ENCODE results near the gene FKBP5.
"Not testable (repeated sequence)": the region's sequence is repeated elsewhere in the genome, so short reads cannot be mapped to it uniquely, and the experiment has no call there.

Gene FKBP5

GRCh38 chr6:35691027-35691824 lies 2.5 kb upstream of the FKBP5 start:
- Histone ChIP-seq H3K4me3 (ENCODE audit: low read length in 2 of 2) (no peak overlapping the region), H3K4me1 (ENCODE audit: control insufficient read depth in 2 of 2, insufficient read depth in 2 of 2, low read length in 2 of 2) (peaks cover 0 to 5% of the 10 kb centered on the region in 2 donors), H3K36me3 (ENCODE audit: control insufficient read depth in 2 of 2, insufficient read depth in 2 of 2, low read length in 2 of 2) (no peaks in the 10 kb centered on the region), H3K9me3 (ENCODE audit: control insufficient read depth in 2 of 2, low read length in 2 of 2) (no peaks in the 10 kb centered on the region), H3K27ac (ENCODE audit: low read depth in 2 of 2, low read length in 2 of 2) (peak overlapping the region in 1 of 2 donors; percentile 51), H3K27me3 (ENCODE audit: control insufficient read depth in 2 of 2, insufficient read depth in 2 of 2, low read length in 2 of 2) (no peaks in the 10 kb centered on the region), H3K9ac (ENCODE audit: low read depth in 1 of 2, low read length in 2 of 2) (no peak overlapping the region)

GRCh38 chr6:35690484-35690883 lies 1.8 kb upstream of the FKBP5 start:
- Histone ChIP-seq H3K9me3 (ENCODE audit: control insufficient read depth in 2 of 2, low read length in 2 of 2) (no peaks in the 10 kb centered on the region), H3K4me1 (ENCODE audit: control insufficient read depth in 2 of 2, insufficient read depth in 2 of 2, low read length in 2 of 2) (peaks cover 0 to 5% of the 10 kb centered on the region in 2 donors), H3K4me3 (ENCODE audit: low read length in 2 of 2) (no peak overlapping the region), H3K36me3 (ENCODE audit: control insufficient read depth in 2 of 2, insufficient read depth in 2 of 2, low read length in 2 of 2) (no peaks in the 10 kb centered on the region), H3K9ac (ENCODE audit: low read depth in 1 of 2, low read length in 2 of 2) (no peak overlapping the region), H3K27me3 (ENCODE audit: control insufficient read depth in 2 of 2, insufficient read depth in 2 of 2, low read length in 2 of 2) (no peaks in the 10 kb centered on the region), H3K27ac (ENCODE audit: low read depth in 2 of 2, low read length in 2 of 2) (no peak overlapping the region)

- H3K27ac ChIP-seq (ENCODE audit: low read depth in 2 of 2, low read length in 2 of 2); H3K9ac ChIP-seq (ENCODE audit: low read depth in 1 of 2, low read length in 2 of 2); H3K4me3 ChIP-seq (ENCODE audit: low read length in 2 of 2); H3K4me1 ChIP-seq (ENCODE audit: control insufficient read depth in 2 of 2, insufficient read depth in 2 of 2, low read length in 2 of 2); H3K36me3 ChIP-seq (ENCODE audit: control insufficient read depth in 2 of 2, insufficient read depth in 2 of 2, low read length in 2 of 2); H3K9me3 ChIP-seq (ENCODE audit: control insufficient read depth in 2 of 2, low read length in 2 of 2); H3K27me3 ChIP-seq (ENCODE audit: control insufficient read depth in 2 of 2, insufficient read depth in 2 of 2, low read length in 2 of 2): not testable (repeated sequence)
These were observed 1.3 kb upstream of the FKBP5 start for GRCh38 chr6:35690006-35690405.

GRCh38 chr6:35687658-35688604 lies 784 bp downstream of the FKBP5 start:
- peaks cover 0 to 3% of the 10 kb centered on the region in 2 donors for H3K36me3 ChIP-seq (ENCODE audit: control insufficient read depth in 2 of 2, insufficient read depth in 2 of 2, low read length in 2 of 2)
- H3K27me3 ChIP-seq (ENCODE audit: control insufficient read depth in 2 of 2, insufficient read depth in 2 of 2, low read length in 2 of 2), result no peaks in the 10 kb centered on the region
- peak overlapping the region; percentile 89 to 99 for H3K9ac ChIP-seq (ENCODE audit: low read depth in 1 of 2, low read length in 2 of 2)
- H3K9me3 ChIP-seq (ENCODE audit: control insufficient read depth in 2 of 2, low read length in 2 of 2), result no peaks in the 10 kb centered on the region
- peak overlapping the region; percentile 85 to 99 for H3K4me3 ChIP-seq (ENCODE audit: low read length in 2 of 2)
- H3K4me1 ChIP-seq (ENCODE audit: control insufficient read depth in 2 of 2, insufficient read depth in 2 of 2, low read length in 2 of 2), result peaks cover 0 to 5% of the 10 kb centered on the region in 2 donors
- peak overlapping the region; percentile 91 to 92 for H3K27ac ChIP-seq (ENCODE audit: low read depth in 2 of 2, low read length in 2 of 2)

GRCh38 chr6:35686873-35687555 lies 1.7 kb downstream of the FKBP5 start:
- peak overlapping the region; percentile 85 to 99 for H3K4me3 ChIP-seq (ENCODE audit: low read length in 2 of 2)
- peaks cover 0 to 5% of the 10 kb centered on the region in 2 donors for H3K4me1 ChIP-seq (ENCODE audit: control insufficient read depth in 2 of 2, insufficient read depth in 2 of 2, low read length in 2 of 2)
- no peaks in the 10 kb centered on the region for H3K9me3 ChIP-seq (ENCODE audit: control insufficient read depth in 2 of 2, low read length in 2 of 2)
- H3K27me3 ChIP-seq (ENCODE audit: control insufficient read depth in 2 of 2, insufficient read depth in 2 of 2, low read length in 2 of 2), result no peaks in the 10 kb centered on the region
- H3K36me3 ChIP-seq (ENCODE audit: control insufficient read depth in 2 of 2, insufficient read depth in 2 of 2, low read length in 2 of 2), result peaks cover 0 to 3% of the 10 kb centered on the region in 2 donors
- peak overlapping the region; percentile 91 to 92 for H3K27ac ChIP-seq (ENCODE audit: low read depth in 2 of 2, low read length in 2 of 2)
- H3K9ac ChIP-seq (ENCODE audit: low read depth in 1 of 2, low read length in 2 of 2), result peak overlapping the region; percentile 89 to 99

- Histone ChIP-seq H3K9me3 (ENCODE audit: control insufficient read depth in 2 of 2, low read length in 2 of 2) (no peaks in the 10 kb centered on the region), H3K9ac (ENCODE audit: low read depth in 1 of 2, low read length in 2 of 2) (peak overlapping the region in 1 of 2 donors; percentile 89), H3K27me3 (ENCODE audit: control insufficient read depth in 2 of 2, insufficient read depth in 2 of 2, low read length in 2 of 2) (no peaks in the 10 kb centered on the region), H3K27ac (ENCODE audit: low read depth in 2 of 2, low read length in 2 of 2) (peak overlapping the region in 1 of 2 donors; percentile 92), H3K4me1 (ENCODE audit: control insufficient read depth in 2 of 2, insufficient read depth in 2 of 2, low read length in 2 of 2) (peaks cover 0 to 5% of the 10 kb centered on the region in 2 donors), H3K36me3 (ENCODE audit: control insufficient read depth in 2 of 2, insufficient read depth in 2 of 2, low read length in 2 of 2) (peaks cover 0 to 3% of the 10 kb centered on the region in 2 donors), H3K4me3 (ENCODE audit: low read length in 2 of 2) (peak overlapping the region; percentile 85 to 99)
These were observed 2.3 kb downstream of the FKBP5 start for GRCh38 chr6:35686436-35686835.

- H3K27ac ChIP-seq (ENCODE audit: low read depth in 2 of 2, low read length in 2 of 2), result no peak overlapping the region
- H3K9me3 ChIP-seq (ENCODE audit: control insufficient read depth in 2 of 2, low read length in 2 of 2), result no peaks in the 10 kb centered on the region
- H3K4me3 ChIP-seq (ENCODE audit: low read length in 2 of 2), result no peak overlapping the region
- H3K4me1 ChIP-seq (ENCODE audit: control insufficient read depth in 2 of 2, insufficient read depth in 2 of 2, low read length in 2 of 2), result no peaks in the 10 kb centered on the region
- H3K27me3 ChIP-seq (ENCODE audit: control insufficient read depth in 2 of 2, insufficient read depth in 2 of 2, low read length in 2 of 2), result no peaks in the 10 kb centered on the region
- H3K9ac ChIP-seq (ENCODE audit: low read depth in 1 of 2, low read length in 2 of 2), result no peak overlapping the region
- peaks cover 3 to 10% of the 10 kb centered on the region in 2 donors for H3K36me3 ChIP-seq (ENCODE audit: control insufficient read depth in 2 of 2, insufficient read depth in 2 of 2, low read length in 2 of 2)
These were observed 5.4 kb downstream of the FKBP5 start for GRCh38 chr6:35683267-35683666.

- Histone ChIP-seq H3K9ac (ENCODE audit: low read depth in 1 of 2, low read length in 2 of 2) (no peak overlapping the region), H3K27ac (ENCODE audit: low read depth in 2 of 2, low read length in 2 of 2) (no peak overlapping the region), H3K4me1 (ENCODE audit: control insufficient read depth in 2 of 2, insufficient read depth in 2 of 2, low read length in 2 of 2) (no peaks in the 10 kb centered on the region), H3K9me3 (ENCODE audit: control insufficient read depth in 2 of 2, low read length in 2 of 2) (no peaks in the 10 kb centered on the region), H3K36me3 (ENCODE audit: control insufficient read depth in 2 of 2, insufficient read depth in 2 of 2, low read length in 2 of 2) (peaks cover 3 to 12% of the 10 kb centered on the region in 2 donors), H3K27me3 (ENCODE audit: control insufficient read depth in 2 of 2, insufficient read depth in 2 of 2, low read length in 2 of 2) (no peaks in the 10 kb centered on the region), H3K4me3 (ENCODE audit: low read length in 2 of 2) (no peak overlapping the region)
These were observed 7.4 kb downstream of the FKBP5 start for GRCh38 chr6:35681298-35681697.

GRCh38 chr6:35679399-35679798 lies 9.3 kb downstream of the FKBP5 start:
- Histone ChIP-seq H3K9ac (ENCODE audit: low read depth in 1 of 2, low read length in 2 of 2) (no peak overlapping the region), H3K36me3 (ENCODE audit: control insufficient read depth in 2 of 2, insufficient read depth in 2 of 2, low read length in 2 of 2) (peaks cover 3 to 12% of the 10 kb centered on the region in 2 donors), H3K9me3 (ENCODE audit: control insufficient read depth in 2 of 2, low read length in 2 of 2) (no peaks in the 10 kb centered on the region), H3K4me3 (ENCODE audit: low read length in 2 of 2) (no peak overlapping the region), H3K27me3 (ENCODE audit: control insufficient read depth in 2 of 2, insufficient read depth in 2 of 2, low read length in 2 of 2) (no peaks in the 10 kb centered on the region), H3K27ac (ENCODE audit: low read depth in 2 of 2, low read length in 2 of 2) (no peak overlapping the region), H3K4me1 (ENCODE audit: control insufficient read depth in 2 of 2, insufficient read depth in 2 of 2, low read length in 2 of 2) (no peaks in the 10 kb centered on the region)
